ENCODE measurements around the gene SLC30A7.

DNA sequence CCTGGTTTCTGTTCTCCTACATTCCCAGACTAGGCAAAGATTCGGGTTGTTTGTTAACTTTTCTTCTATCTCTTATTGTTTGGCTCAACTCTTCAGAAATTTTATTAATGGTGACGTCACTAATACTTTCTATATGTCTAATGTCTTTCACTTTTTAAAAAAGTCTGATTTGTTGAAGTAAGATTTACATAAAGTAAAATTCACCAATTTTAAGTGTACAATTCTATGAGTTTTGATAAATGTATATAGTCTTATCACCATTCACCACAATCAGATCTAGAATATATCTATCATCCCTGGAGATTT lies 29.0 kb upstream of the SLC30A7 start:
- no peak for TF ChIP-seq EGR1 (IDR thresholded peaks at IDR 0.05; ENCODE audit: low read depth in 2 of 2)
- TF ChIP-seq, protein P1, sequence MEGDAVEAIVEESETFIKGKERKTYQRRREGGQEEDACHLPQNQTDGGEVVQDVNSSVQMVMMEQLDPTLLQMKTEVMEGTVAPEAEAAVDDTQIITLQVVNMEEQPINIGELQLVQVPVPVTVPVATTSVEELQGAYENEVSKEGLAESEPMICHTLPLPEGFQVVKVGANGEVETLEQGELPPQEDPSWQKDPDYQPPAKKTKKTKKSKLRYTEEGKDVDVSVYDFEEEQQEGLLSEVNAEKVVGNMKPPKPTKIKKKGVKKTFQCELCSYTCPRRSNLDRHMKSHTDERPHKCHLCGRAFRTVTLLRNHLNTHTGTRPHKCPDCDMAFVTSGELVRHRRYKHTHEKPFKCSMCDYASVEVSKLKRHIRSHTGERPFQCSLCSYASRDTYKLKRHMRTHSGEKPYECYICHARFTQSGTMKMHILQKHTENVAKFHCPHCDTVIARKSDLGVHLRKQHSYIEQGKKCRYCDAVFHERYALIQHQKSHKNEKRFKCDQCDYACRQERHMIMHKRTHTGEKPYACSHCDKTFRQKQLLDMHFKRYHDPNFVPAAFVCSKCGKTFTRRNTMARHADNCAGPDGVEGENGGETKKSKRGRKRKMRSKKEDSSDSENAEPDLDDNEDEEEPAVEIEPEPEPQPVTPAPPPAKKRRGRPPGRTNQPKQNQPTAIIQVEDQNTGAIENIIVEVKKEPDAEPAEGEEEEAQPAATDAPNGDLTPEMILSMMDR (IDR thresholded peaks at IDR 0.05; ENCODE audit: low read depth, low read length, missing input control), result no peak
- TF ChIP-seq, protein P2, sequence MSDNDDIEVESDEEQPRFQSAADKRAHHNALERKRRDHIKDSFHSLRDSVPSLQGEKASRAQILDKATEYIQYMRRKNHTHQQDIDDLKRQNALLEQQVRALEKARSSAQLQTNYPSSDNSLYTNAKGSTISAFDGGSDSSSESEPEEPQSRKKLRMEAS (IDR thresholded peaks at IDR 0.05), result no peak
- TF ChIP-seq, protein P3, sequence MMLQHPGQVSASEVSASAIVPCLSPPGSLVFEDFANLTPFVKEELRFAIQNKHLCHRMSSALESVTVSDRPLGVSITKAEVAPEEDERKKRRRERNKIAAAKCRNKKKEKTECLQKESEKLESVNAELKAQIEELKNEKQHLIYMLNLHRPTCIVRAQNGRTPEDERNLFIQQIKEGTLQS (IDR thresholded peaks at IDR 0.05), result no peak

Data from liver (tissue), 3 donors.